Pancreas (tissue), 10 donors: ENCODE data around the gene ASIC5. TPM values are rescaled to one million over a fixed set of nuclear protein-coding genes. Genes with fewer than 3 reads are reported as not detected.

ENCODE experiments used
- ATAC-seq, 4 donors: fragments of 200-7000 bp; cut with Tn5 transposase; one replicate each; pipeline versions ENCODE4 v1.8.0 to v1.9.1; 2020; ENCODE audit warnings: mild to moderate bottlenecking in 4 of 4, moderate library complexity in 4 of 4
- DNase-seq, 6 donors: peaks; one replicate each; pipeline ENCODE4 v3.0.0-alpha.2; 2020
- FAIRE-seq: peaks from 2 replicates; lab custom pipeline; 2012; peaks lifted over from hg19 to GRCh38; lab: Jason Lieb, UNC
- H3K27ac ChIP-seq, 4 donors: fragments of 200-600 bp; sonication (generic); 1 replicate in 3 of 4; 2 replicates in 1 of 4; pipeline versions ENCODE4 v1.5.0 to v1.8.0; 2020
- H3K27me3 ChIP-seq, 4 donors: fragments of 200-600 bp; one replicate each; pipeline ENCODE4 v1.8.0; 2021
- H3K36me3 ChIP-seq, 3 donors: fragments of 200-600 bp; sonication (generic) in 1 of 3; one replicate each; pipeline versions ENCODE4 v1.5.0 to v1.8.0; 2020 to 2021
- H3K4me1 ChIP-seq, 3 donors: fragments of 200-600 bp; one replicate each; pipeline ENCODE4 v1.8.0; 2021
- H3K4me3 ChIP-seq, 4 donors: fragments of 200-600 bp; sonication (generic) in 2 of 4; one replicate each; pipeline versions ENCODE4 v1.5.0 to v1.8.0; 2020 to 2021
- H3K9me3 ChIP-seq, 4 donors: fragments of 200-600 bp; one replicate each; pipeline ENCODE4 v1.8.0; 2021
- CTCF ChIP-seq, 4 donors: fragments of 200-600 bp; sonication (generic) in 3 of 4; IDR thresholded peaks; one replicate each; pipeline versions ENCODE4 v1.5.0 to v1.8.0; 2021; ENCODE audit warnings: antibody characterized with exemption in 4 of 4
- WGBS, 2 donors: extraction: QIAGEN DNeasy Blood & Tissue Kit; methylation state at CpG; one replicate each; pipeline ENCODE4 v1.1.7; 2013; 5-methylcytosine and 5-hydroxymethylcytosine counted together
- intact Hi-C, 3 donors: fragments of 100-400 bp; cut with DNase I; formaldehyde crosslinking; loops; one replicate each; pipeline versions ENCODE4 v1.11.1 to v1.14.2; 2022
- polyA plus RNA-seq, 2 donors: library from polyadenylated mRNA; stranded (reverse); fragments of 200-250 nt; gene quantifications; one replicate each; pipeline ENCODE4 v1.2.3, GENCODE V29; 2013
- total RNA-seq, 6 donors: library from RNA; stranded (reverse); fragmentation: NEBNext Ultra II Directional in 4 of 6; extraction: Animal tissue kit (Norgen Biotek cat#: 25700) in 4 of 6; gene quantifications; one replicate each; pipeline versions ENCODE4 v1.2.1 to v1.2.4, GENCODE V29; 2021 to 2023
- donor health status: healthy with polysubstance abuse.
- donor health status: DM: no; HTN: no; CAD: no; lungs with moderate emphysema.
- donor health status: DM: no; HTN: no; CAD: no.
- donor health status: control.
- donor health status: control.
- donor health status: Bipolar disorder and iron deficiency.
- donor health status: DM: yes; HTN: yes; CAD: no.
- donor health status: DM: no; HTN: no; CAD: no.
- donor health status: DM: no; HTN: no; CAD: no.
- donor health status: DM: yes; HTN: yes; CAD: no.

Gene ASIC5
- total and polyA plus RNA-seq, 8 donors, result not detected

GRCh38 chr4:155853189-155853588 is 12.9 kb downstream of the ASIC5 start:
- H3K9me3 ChIP-seq, result no peaks in the 10 kb centered on the region
- no peak for ATAC-seq
- no peak overlapping the region for H3K4me3 ChIP-seq
- H3K27ac ChIP-seq, result no peak overlapping the region
- H3K36me3 ChIP-seq, result no peaks in the 10 kb centered on the region
- 91 to 95% methylated on average over 3 of the region's 3 CpGs for WGBS, 2 donors
- no peak for DNase-seq
- intact Hi-C loops, result no loop called here
- no peak for TF ChIP-seq CTCF (IDR thresholded peaks at IDR 0.05)
- H3K27me3 ChIP-seq, result no peaks in the 10 kb centered on the region
- peak; percentile 54 for FAIRE-seq
- H3K4me1 ChIP-seq, result no peaks in the 10 kb centered on the region

GRCh38 chr4:155849042-155849441 is 17.0 kb downstream of the ASIC5 start:
- 70 to 71% methylated on average over 4 of the region's 4 CpGs for WGBS, 2 donors
- FAIRE-seq, result no peak

DNA sequence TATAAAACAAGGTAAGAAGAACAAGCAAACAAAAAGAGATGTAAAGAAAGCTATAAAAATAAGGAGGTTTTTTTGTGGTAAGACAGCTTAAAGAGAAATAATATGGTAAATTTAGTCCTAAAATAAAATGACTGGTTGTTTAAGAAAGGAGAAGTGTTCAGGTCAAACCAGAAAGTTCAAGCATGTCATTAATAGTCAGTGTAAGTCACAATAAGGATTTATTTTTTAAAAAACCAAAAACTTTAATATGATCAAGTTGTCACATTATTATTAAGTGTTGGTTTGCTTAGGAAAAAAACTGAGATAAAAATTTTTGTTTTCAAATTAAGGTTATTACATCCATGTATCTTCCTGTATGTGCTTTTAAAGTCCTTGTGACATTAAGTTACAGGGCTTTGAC is 19.1 kb downstream of the ASIC5 start:
- FAIRE-seq, result no peak
- no peaks in the 10 kb centered on the region for H3K9me3 ChIP-seq
- ATAC-seq, result no peak
- no peak overlapping the region for H3K27ac ChIP-seq
- intact Hi-C loops, result no loop called here
- no peak for DNase-seq
- H3K27me3 ChIP-seq, result no peaks in the 10 kb centered on the region
- no peak overlapping the region for H3K4me3 ChIP-seq
- H3K4me1 ChIP-seq, result no peaks in the 10 kb centered on the region
- H3K36me3 ChIP-seq, result no peaks in the 10 kb centered on the region
- no peak for TF ChIP-seq CTCF (IDR thresholded peaks at IDR 0.05)

More at GRCh38 chr4:155849042-155849441, 17.0 kb downstream of the ASIC5 start:
- TF ChIP-seq CTCF (IDR thresholded peaks at IDR 0.05), result no peak
- DNase-seq, result no peak
- Histone ChIP-seq H3K4me1 (no peaks in the 10 kb centered on the region), H3K9me3 (no peaks in the 10 kb centered on the region), H3K36me3 (no peaks in the 10 kb centered on the region), H3K4me3 (no peak overlapping the region), H3K27me3 (no peaks in the 10 kb centered on the region), H3K27ac (no peak overlapping the region)
- ATAC-seq, result no peak
- intact Hi-C loops, result no loop called here

GRCh38 chr4:155842080-155842479 is 24.0 kb downstream of the ASIC5 start:
- TF ChIP-seq CTCF (IDR thresholded peaks at IDR 0.05), result no peak
- Histone ChIP-seq H3K9me3 (no peaks in the 10 kb centered on the region), H3K36me3 (no peaks in the 10 kb centered on the region), H3K27me3 (no peaks in the 10 kb centered on the region), H3K4me3 (no peak overlapping the region), H3K27ac (no peak overlapping the region), H3K4me1 (no peaks in the 10 kb centered on the region)
- ATAC-seq (no peak), DNase-seq (no peak), FAIRE-seq (no peak)
- intact Hi-C loops, result no loop called here

- H3K9me3 ChIP-seq, result no peaks in the 10 kb centered on the region
- no peak overlapping the region for H3K4me3 ChIP-seq
- no peak for TF ChIP-seq CTCF (IDR thresholded peaks at IDR 0.05)
- ATAC-seq (no peak), FAIRE-seq (no peak), DNase-seq (no peak)
- intact Hi-C loops, result no loop called here
- H3K27ac ChIP-seq, result no peak overlapping the region
- no peaks in the 10 kb centered on the region for H3K27me3 ChIP-seq
- H3K4me1 ChIP-seq, result no peaks in the 10 kb centered on the region
- 44 to 52% methylated on average over 1 of the region's 1 CpG for WGBS, 2 donors
- H3K36me3 ChIP-seq, result no peaks in the 10 kb centered on the region
Observed at GRCh38 chr4:155837203-155837796, 28.8 kb downstream of the ASIC5 start.
